Left ventricle myocardium inferior (tissue), 1 donor: Measurements from ENCODE around the gene DMRT1. TPM values are rescaled to one million over a fixed set of nuclear protein-coding genes. Genes with fewer than 3 reads are reported as not detected.

Experiments used
- DNase-seq: peaks from one replicate; pipeline ENCODE4 v3.0.0-alpha.2; 2020
- H3K27ac ChIP-seq: fragments of 200-600 bp; replicated peaks from 2 replicates; pipeline ENCODE4 v1.8.0; 2021
- H3K27me3 ChIP-seq: fragments of 200-600 bp; 2 replicates; pipeline ENCODE4 v1.8.0; 2021; ENCODE audit warnings: low read depth
- H3K36me3 ChIP-seq: fragments of 200-600 bp; 2 replicates; pipeline ENCODE4 v1.8.0; 2021
- H3K4me1 ChIP-seq: fragments of 200-600 bp; 2 replicates; pipeline ENCODE4 v1.8.0; 2021
- H3K4me3 ChIP-seq: fragments of 200-600 bp; 2 replicates; pipeline ENCODE4 v1.8.0; 2021; ENCODE audit warnings: mild to moderate bottlenecking, moderate library complexity
- H3K9me3 ChIP-seq: fragments of 200-600 bp; replicated peaks from 2 replicates; pipeline ENCODE4 v1.8.0; 2021
- CTCF ChIP-seq: fragments of 200-600 bp; IDR thresholded peaks from 2 replicates; pipeline ENCODE4 v1.8.0; 2021; ENCODE audit warnings: antibody characterized with exemption, mild to moderate bottlenecking, borderline replicate concordance
- intact Hi-C: fragments of 100-400 bp; cut with micrococcal nuclease; formaldehyde crosslinking; loops from one replicate; pipeline ENCODE4 v1.11.0; 2022
- total RNA-seq: library from RNA; stranded (reverse); fragmentation: NEBNext Ultra II Directional; extraction: Animal tissue kit (Norgen Biotek cat#: 25700); gene quantifications from one replicate; pipeline ENCODE4 v1.2.1, GENCODE V29; 2021
- donor health status: DM: no; HTN: yes; CAD: no; lungs with severe emphysema.

The DMRT1 gene
- total RNA-seq, 1 donor from 2014 or later = not detected

GRCh38 chr9:926976-927375 lies 85.5 kb downstream of the DMRT1 start:
- peaks cover 55% of the 10 kb centered on the region for H3K27me3 ChIP-seq
- no peak overlapping the region for H3K27ac ChIP-seq
- intact Hi-C loops = no loop called here
- H3K4me1 ChIP-seq = no peaks in the 10 kb centered on the region
- no peak overlapping the region for H3K4me3 ChIP-seq
- TF ChIP-seq CTCF = no peak
- H3K36me3 ChIP-seq = no peaks in the 10 kb centered on the region
- DNase-seq = no peak
- H3K9me3 ChIP-seq = no peaks in the 10 kb centered on the region

- intact Hi-C loops = no loop called here
- no peak for DNase-seq
- Histone ChIP-seq H3K9me3 (no peaks in the 10 kb centered on the region), H3K27me3 (peaks cover 60% of the 10 kb centered on the region), H3K4me3 (no peak overlapping the region), H3K4me1 (no peaks in the 10 kb centered on the region), H3K36me3 (no peaks in the 10 kb centered on the region), H3K27ac (no peak overlapping the region)
- peak; percentile 44 for TF ChIP-seq CTCF
These were observed 87.0 kb downstream of the DMRT1 start for GRCh38 chr9:928363-929042.

- intact Hi-C loops = no loop called here
- TF ChIP-seq CTCF = no peak
These were observed 88.2 kb downstream of the DMRT1 start for GRCh38 chr9:929719-930118.

GRCh38 chr9:933356-933755 lies 91.9 kb downstream of the DMRT1 start:
- peaks cover 93% of the 10 kb centered on the region for H3K27me3 ChIP-seq
- H3K36me3 ChIP-seq = no peaks in the 10 kb centered on the region
- no peak for TF ChIP-seq CTCF

More at GRCh38 chr9:929719-930118, 88.2 kb downstream of the DMRT1 start:
- peaks cover 71% of the 10 kb centered on the region for H3K27me3 ChIP-seq
- H3K4me3 ChIP-seq = no peak overlapping the region
- H3K9me3 ChIP-seq = no peaks in the 10 kb centered on the region
- H3K36me3 ChIP-seq = no peaks in the 10 kb centered on the region
- H3K4me1 ChIP-seq = no peaks in the 10 kb centered on the region
- no peak for DNase-seq
- no peak overlapping the region for H3K27ac ChIP-seq

GRCh38 chr9:935348-935965 lies 94.0 kb downstream of the DMRT1 start:
- Histone ChIP-seq H3K27me3 (peaks cover 91% of the 10 kb centered on the region), H3K27ac (no peak overlapping the region), H3K9me3 (peaks cover 16% of the 10 kb centered on the region), H3K4me3 (no peak overlapping the region), H3K36me3 (no peaks in the 10 kb centered on the region), H3K4me1 (no peaks in the 10 kb centered on the region)
- DNase-seq = no peak
- intact Hi-C loops = no loop called here
- no peak for TF ChIP-seq CTCF

More at GRCh38 chr9:933356-933755, 91.9 kb downstream of the DMRT1 start:
- no peak overlapping the region for H3K27ac ChIP-seq
- intact Hi-C loops = no loop called here
- H3K9me3 ChIP-seq = peaks cover 3% of the 10 kb centered on the region
- no peaks in the 10 kb centered on the region for H3K4me1 ChIP-seq
- DNase-seq = no peak
- H3K4me3 ChIP-seq = no peak overlapping the region
